ENCODE data around the gene LRRC26. TPM values are rescaled to one million over a fixed set of nuclear protein-coding genes. Genes with fewer than 3 reads are reported as not detected.

LRRC26 gene
- total RNA-seq = 100 to 1,000 TPM in 1 of 5 donors, 10 to 100 TPM in 1, 1 to 10 TPM in 1, not detected in 2; 2.6 to 440 (median 11.2) TPM
- 1 to 10 TPM in 2 of 3 donors, under 1 TPM in 1; 1.00 to 7.7 (median 3.7) TPM for polyA plus RNA-seq
- long read RNA-seq, donor 1, partial matches to known transcripts = 0 of 2 reads
- long read RNA-seq, donor 1, other reads (novel, unspliced or antisense) = 0 of 2 reads
- long read RNA-seq, donor 2, partial matches to known transcripts = 0 of 1 reads
- long read RNA-seq, donor 2, other reads (novel, unspliced or antisense) = 0 of 1 reads
- long read RNA-seq, donor 3, partial matches to known transcripts = 0 of 2 reads
- long read RNA-seq, donor 3, other reads (novel, unspliced or antisense) = 0 of 2 reads
- long read RNA-seq, donor 4 = 0 reads
- long read RNA-seq, donor 5, partial matches to known transcripts = 0 of 1 reads
- long read RNA-seq, donor 5, other reads (novel, unspliced or antisense) = 0 of 1 reads
- long read RNA-seq, donor 6, transcript LRRC26-201 (2 exons, 1,209 nt) = major isoform, 11 of 11 reads
- long read RNA-seq, donor 6, partial matches to known transcripts = 0 of 11 reads
- long read RNA-seq, donor 6, other reads (novel, unspliced or antisense) = 0 of 11 reads
- long read RNA-seq, donor 7, partial matches to known transcripts = 0 of 1 reads
- long read RNA-seq, donor 7, other reads (novel, unspliced or antisense) = 0 of 1 reads
- long read RNA-seq, donor 8, transcript LRRC26-201 (2 exons, 1,209 nt) = major isoform, 6 of 6 reads
- long read RNA-seq, donor 8, partial matches to known transcripts = 0 of 6 reads
- long read RNA-seq, donor 8, other reads (novel, unspliced or antisense) = 0 of 6 reads
- long read RNA-seq, donor 9, partial matches to known transcripts = 0 of 3 reads
- long read RNA-seq, donor 9, other reads (novel, unspliced or antisense) = 0 of 3 reads
- long read RNA-seq, donor 10, partial matches to known transcripts = 0 of 4 reads
- long read RNA-seq, donor 10, other reads (novel, unspliced or antisense) = 0 of 4 reads

GRCh38 chr9:137169896-137170358 lies at the start of gene LRRC26:
TSS of gene LRRC26 (minus strand) at chr9:137170051. CDS start at chr9:137169943, 108 bp downstream.
- peaks cover 50 to 84% (median 63%) of the 10 kb centered on the region in 4 donors for H3K4me1 ChIP-seq
- no peaks in the 10 kb centered on the region for H3K36me3 ChIP-seq
- peak within 1 kb of the TSS; percentile 42 to 56 (median 46) for H3K4me3 ChIP-seq
- H3K27ac ChIP-seq = peak within 1 kb of the TSS; percentile 18 to 74 (median 25)
- intact Hi-C loops (cut with DNase I; ENCODE audit: low total_unique reads) = no loop called here
- DNase-seq = peak; percentile 52 to 79
- peaks cover 20 to 98% (median 80%) of the 10 kb centered on the region in 3 donors for H3K27me3 ChIP-seq
- H3K9me3 ChIP-seq = no peaks in the 10 kb centered on the region
- TF ChIP-seq EP300 (IDR thresholded peaks at IDR 0.05) (no peak), POLR2A (IDR thresholded peaks at IDR 0.05) (no peak), POLR2AphosphoS5 (IDR thresholded peaks at IDR 0.05) (no peak), CTCF (IDR thresholded peaks at IDR 0.05) (no peak)
- 6 to 28% (median 13%) methylated on average over 10 to 41 of the region's 41 CpGs for WGBS, 5 donors

GRCh38 chr9:137218754-137219271 lies 49.0 kb upstream of the LRRC26 start:
- peak; percentile 86 to 89 for DNase-seq
- Histone ChIP-seq H3K4me3 (peak overlapping the region; percentile 36 to 46 (median 42)), H3K36me3 (peaks cover 10 to 29% (median 19%) of the 10 kb centered on the region in 4 donors), H3K4me1 (peaks cover 34 to 68% (median 65%) of the 10 kb centered on the region in 4 donors), H3K27me3 (peaks cover 0 to 14% (median 0%) of the 10 kb centered on the region in 3 donors), H3K9me3 (no peaks in the 10 kb centered on the region), H3K27ac (peak overlapping the region; percentile 87 to 91 (median 89))
- intact Hi-C loops (cut with DNase I; ENCODE audit: low total_unique reads) = no loop called here
- TF ChIP-seq CTCF (IDR thresholded peaks at IDR 0.05) = no peak
- TF ChIP-seq POLR2AphosphoS5 (IDR thresholded peaks at IDR 0.05) = peak in 2 of 3 donors; percentile 90 to 93
- TF ChIP-seq EP300 (IDR thresholded peaks at IDR 0.05) = no peak
- peak in 2 of 4 donors; percentile 11 to 45 for TF ChIP-seq POLR2A (IDR thresholded peaks at IDR 0.05)
- 24 to 46% (median 35%) methylated on average over 3 to 12 of the region's 12 CpGs for WGBS, 5 donors

- no peaks in the 10 kb centered on the region for H3K9me3 ChIP-seq
- no peak for TF ChIP-seq POLR2AphosphoS5 (IDR thresholded peaks at IDR 0.05)
- no peak for TF ChIP-seq CTCF (IDR thresholded peaks at IDR 0.05)
- TF ChIP-seq EP300 (IDR thresholded peaks at IDR 0.05) = no peak
- no peak for TF ChIP-seq POLR2A (IDR thresholded peaks at IDR 0.05)
- peak overlapping the region; percentile 87 to 91 (median 89) for H3K27ac ChIP-seq
- H3K27me3 ChIP-seq = peaks cover 0 to 14% (median 0%) of the 10 kb centered on the region in 3 donors
- H3K4me3 ChIP-seq = peak overlapping the region; percentile 36 to 46 (median 42)
- H3K36me3 ChIP-seq = peaks cover 10 to 34% (median 19%) of the 10 kb centered on the region in 4 donors
- no peak for DNase-seq
- intact Hi-C loops (cut with DNase I; ENCODE audit: low total_unique reads) = no loop called here
- 45 to 73% (median 50%) methylated on average over 7 to 30 of the region's 30 CpGs for WGBS, 5 donors
- H3K4me1 ChIP-seq = peaks cover 34 to 65% (median 63%) of the 10 kb centered on the region in 4 donors
Measured at GRCh38 chr9:137218212-137218753, 48.4 kb upstream of the LRRC26 start.

Measured in stomach (tissue), 19 donors.